WTC11 (cell line): ENCODE measurements around the gene PLXNB1. TPM values are rescaled to one million over a fixed set of nuclear protein-coding genes. Genes with fewer than 3 reads are reported as not detected.

ENCODE experiments used
- ATAC-seq: fragments of 200-7000 bp; cut with Tn5 transposase; 2 replicates; pipeline ENCODE4 v1.10.0; 2021; ENCODE audit warnings: mild to moderate bottlenecking, moderate library complexity
- CTCF ChIA-PET: fragments of 300-600 bp; sonication (Branson Sonifier 250); formaldehyde crosslinking; loops from one replicate; lab custom pipeline; 2021; ENCODE audit warnings: antibody characterized with exemption; lab: Charles Lee
- POLR2A ChIA-PET: fragments of 350-600 bp; sonication (Branson Sonifier 250); formaldehyde crosslinking; loops from one replicate; lab custom pipeline; 2021; ENCODE audit warnings: antibody characterized with exemption; lab: Charles Lee
- DNase-seq: peaks from one replicate; pipeline ENCODE4 v3.0.0; 2021; ENCODE audit warnings: low spot score
- H3K27ac Mint-ChIP-seq: 2 replicates; pipeline ENCODE4 v1.8.0; 2021; ENCODE audit warnings: mixed read lengths
- H3K27me3 Mint-ChIP-seq: 2 replicates; pipeline ENCODE4 v1.8.0; 2021; ENCODE audit warnings: low read depth, mild to moderate bottlenecking, moderate library complexity, mixed read lengths
- H3K36me3 Mint-ChIP-seq: 2 replicates; pipeline ENCODE4 v1.8.0; 2021; ENCODE audit warnings: mixed read lengths
- H3K4me1 Mint-ChIP-seq: 2 replicates; pipeline ENCODE4 v1.8.0; 2022; ENCODE audit warnings: mixed read lengths
- H3K4me3 Mint-ChIP-seq: 2 replicates; pipeline ENCODE4 v1.8.0; 2021; ENCODE audit warnings: mild to moderate bottlenecking, moderate library complexity, mixed read lengths
- H3K9me3 Mint-ChIP-seq: 2 replicates; pipeline ENCODE4 v1.8.0; 2021; ENCODE audit warnings: mixed read lengths
- ATF2 ChIP-seq: sonication (generic); formaldehyde crosslinking; IDR thresholded peaks from 2 replicates; pipeline ENCODE4 v1.8.1; 2022; ENCODE audit warnings: low read depth, missing genetic modification reagents, borderline replicate concordance
- ATF3 ChIP-seq: sonication (generic); formaldehyde crosslinking; conservative IDR thresholded peaks from 2 replicates; pipeline ENCODE4 v1.8.1; 2022; ENCODE audit warnings: mild to moderate bottlenecking, missing genetic modification reagents
- CREB1 ChIP-seq: sonication (generic); formaldehyde crosslinking; IDR thresholded peaks from 2 replicates; pipeline ENCODE4 v1.8.0; 2023; ENCODE audit warnings: mild to moderate bottlenecking, missing genetic modification reagents
- ESRRA ChIP-seq: sonication (generic); formaldehyde crosslinking; IDR thresholded peaks from 2 replicates; pipeline ENCODE4 v1.8.1; 2022; ENCODE audit warnings: mild to moderate bottlenecking, missing genetic modification reagents, borderline replicate concordance
- FOXK1 ChIP-seq: sonication (generic); formaldehyde crosslinking; IDR thresholded peaks from 2 replicates; pipeline ENCODE4 v1.8.0; 2022; ENCODE audit warnings: mild to moderate bottlenecking, moderate library complexity, missing genetic modification reagents
- FOXP1 ChIP-seq: sonication (generic); formaldehyde crosslinking; IDR thresholded peaks from 2 replicates; pipeline ENCODE4 v1.8.0; 2022; ENCODE audit warnings: missing genetic modification reagents, mild to moderate bottlenecking, moderate library complexity, borderline replicate concordance
- GRHL2 ChIP-seq: fragments of 250-450 bp; sonication (Bioruptor Pico); IDR thresholded peaks from 2 replicates; pipeline ENCODE4 v1.8.0; 2022; ENCODE audit warnings: mild to moderate bottlenecking, moderate library complexity; ENCODE audit not compliant: insufficient replicate concordance, severe bottlenecking
- GTF2I ChIP-seq: fragments of 250-450 bp; sonication (Bioruptor Pico); conservative IDR thresholded peaks from 2 replicates; pipeline ENCODE4 v1.4.0; 2021; ENCODE audit warnings: mild to moderate bottlenecking
- JAZF1 ChIP-seq: fragments of 250-450 bp; sonication (Bioruptor Pico); IDR thresholded peaks from 2 replicates; pipeline ENCODE4 v1.9.0; 2021; ENCODE audit warnings: moderate library complexity, mild to moderate bottlenecking, inconsistent platforms
- KAT7 ChIP-seq: sonication (generic); formaldehyde crosslinking; IDR thresholded peaks from 2 replicates; pipeline ENCODE4 v1.8.1; 2023; ENCODE audit warnings: missing genetic modification reagents, mild to moderate bottlenecking, borderline replicate concordance
- NFATC4 ChIP-seq: fragments of 250-450 bp; sonication (Bioruptor Pico); IDR thresholded peaks from 2 replicates; pipeline ENCODE4 v1.9.0; 2021; ENCODE audit warnings: mild to moderate bottlenecking
- NFYB ChIP-seq: sonication (generic); formaldehyde crosslinking; conservative IDR thresholded peaks from 2 replicates; pipeline ENCODE4 v1.8.0; 2022; ENCODE audit warnings: low read depth, missing genetic modification reagents
- PREB ChIP-seq: sonication (generic); formaldehyde crosslinking; IDR thresholded peaks from 2 replicates; pipeline ENCODE4 v1.8.1; 2022; ENCODE audit warnings: mild to moderate bottlenecking, missing genetic modification reagents, moderate library complexity, borderline replicate concordance
- PRRX2 ChIP-seq: fragments of 250-450 bp; sonication (Bioruptor Pico); IDR thresholded peaks from 2 replicates; pipeline ENCODE4 v1.8.0; 2021; ENCODE audit warnings: mild to moderate bottlenecking
- TCF7 ChIP-seq: sonication (generic); formaldehyde crosslinking; IDR thresholded peaks from 2 replicates; pipeline ENCODE4 v1.8.0; 2022; ENCODE audit warnings: mild to moderate bottlenecking, low read depth, missing genetic modification reagents, moderate library complexity
- TEAD1 ChIP-seq: sonication (generic); formaldehyde crosslinking; IDR thresholded peaks from 2 replicates; pipeline ENCODE4 v1.8.0; 2022; ENCODE audit warnings: mild to moderate bottlenecking, missing genetic modification reagents
- TEAD4 ChIP-seq: sonication (generic); formaldehyde crosslinking; IDR thresholded peaks from 2 replicates; pipeline ENCODE4 v1.8.0; 2022; ENCODE audit warnings: mild to moderate bottlenecking, missing genetic modification reagents
- USF1 ChIP-seq: sonication (generic); formaldehyde crosslinking; IDR thresholded peaks from 2 replicates; pipeline ENCODE4 v1.8.0; 2022; ENCODE audit warnings: mild to moderate bottlenecking, missing genetic modification reagents
- ZNF232 ChIP-seq: sonication (generic); formaldehyde crosslinking; IDR thresholded peaks from 2 replicates; pipeline ENCODE4 v1.8.0; 2022; ENCODE audit warnings: mild to moderate bottlenecking, missing genetic modification reagents
- ZNF281 ChIP-seq: sonication (generic); formaldehyde crosslinking; IDR thresholded peaks from 2 replicates; pipeline ENCODE4 v1.8.0; 2023; ENCODE audit warnings: mild to moderate bottlenecking, missing genetic modification reagents
- ZNF416 ChIP-seq: fragments of 250-450 bp; sonication (Bioruptor Pico); IDR thresholded peaks from 2 replicates; pipeline ENCODE4 v1.9.0; 2021; ENCODE audit warnings: mild to moderate bottlenecking, inconsistent platforms
- ZNF423 ChIP-seq: fragments of 250-450 bp; sonication (Bioruptor Pico); IDR thresholded peaks from 2 replicates; pipeline ENCODE4 v2.1.2; 2022; ENCODE audit warnings: mild to moderate bottlenecking, moderate library complexity
- total RNA-seq: library from RNA; stranded (reverse); gene quantifications from 3 replicates; pipeline ENCODE4 v1.2.3, GENCODE V29; 2021

The PLXNB1 gene
- total RNA-seq, 1 experiment from 2014 or later, result 143 TPM

- TF ChIP-seq ZNF281 (CRISPR knock-in tag) (no peak), TCF7 (CRISPR knock-in tag) (no peak), ATF2 (CRISPR knock-in tag) (no peak), FOXK1 (CRISPR knock-in tag) (no peak), ZNF416 (CRISPR knock-in tag) (no peak), TEAD4 (CRISPR knock-in tag) (no peak), ZNF423 (no peak)
Observed at GRCh38 chr3:48445277-48445882, 15.5 kb upstream of the PLXNB1 start (continued).

- Mint-ChIP-seq H3K9me3 (no peaks in the 10 kb centered on the region), H3K4me1 (peaks cover 28% of the 10 kb centered on the region), H3K27ac (no peak overlapping the region; the same call in 1 of the 2 replicates), H3K4me3 (peak overlapping the region; percentile 99), H3K36me3 (peaks cover 25% of the 10 kb centered on the region)
- CTCF ChIA-PET, result no interaction called here
- no peak for DNase-seq
- no peak for ATAC-seq
- TF ChIP-seq CREB1 (CRISPR knock-in tag) (no peak), JAZF1 (CRISPR knock-in tag) (no peak), PRRX2 (CRISPR knock-in tag) (no peak), PREB (CRISPR knock-in tag) (no peak), USF1 (CRISPR knock-in tag) (no peak), GRHL2 (CRISPR knock-in tag) (no peak), NFATC4 (CRISPR knock-in tag) (no peak), KAT7 (CRISPR knock-in tag) (no peak), TEAD1 (CRISPR knock-in tag) (no peak), GTF2I (no peak), ZNF232 (CRISPR knock-in tag) (no peak), NFYB (CRISPR knock-in tag) (no peak), ESRRA (no peak), FOXP1 (CRISPR knock-in tag) (no peak), ATF3 (CRISPR knock-in tag) (no peak)
- TF ChIP-seq, all 79 proteins: peak for 0
- no peaks in the 10 kb centered on the region for H3K27me3 Mint-ChIP-seq
- POLR2A ChIA-PET, result no interaction called here
Observed at GRCh38 chr3:48441940-48442339, 12.1 kb upstream of the PLXNB1 start.
